Measurements from ENCODE around the gene DHX29. TPM values are rescaled to one million over a fixed set of nuclear protein-coding genes. Genes with fewer than 3 reads are reported as not detected.

The DHX29 gene
- total RNA-seq, 4 donors from 2014 or later = 24.2 to 27.9 (median 25.4) TPM

DNA sequence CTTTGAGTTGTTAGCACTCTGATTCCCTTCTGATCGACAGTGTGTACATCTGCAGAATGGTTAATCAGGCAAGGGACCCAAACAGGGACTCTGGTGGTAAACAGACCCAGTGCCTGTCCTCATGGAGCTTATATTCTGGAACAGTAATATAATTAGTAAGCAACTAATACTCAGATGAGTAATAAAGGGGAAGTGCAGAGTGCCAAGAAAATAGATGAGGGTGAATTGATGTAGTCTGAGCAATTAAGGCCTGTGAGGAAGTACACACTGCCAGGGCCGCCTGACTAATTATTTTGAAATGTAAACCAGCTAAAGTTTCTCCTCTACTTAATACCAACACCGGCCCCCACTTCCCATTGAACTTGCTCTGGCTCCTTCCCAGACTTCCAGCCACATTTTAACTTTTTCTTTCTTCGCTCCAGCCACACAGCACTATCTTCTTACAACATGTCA is 4.2 kb downstream of the DHX29 start:
- DNase-seq (ENCODE audit: low spot score in 2 of 2) = no peak
- intact Hi-C loops (cut with DNase I; ENCODE audit: low total_unique reads) = no loop called here
- no peak overlapping the region for H3K4me3 ChIP-seq (ENCODE audit: low read depth, poor library complexity, severe bottlenecking)
- 43 to 50% methylated on average over 4 of the region's 4 CpGs for WGBS, 2 donors
- TF ChIP-seq POLR2A (IDR thresholded peaks at IDR 0.05) = no peak

DNA sequence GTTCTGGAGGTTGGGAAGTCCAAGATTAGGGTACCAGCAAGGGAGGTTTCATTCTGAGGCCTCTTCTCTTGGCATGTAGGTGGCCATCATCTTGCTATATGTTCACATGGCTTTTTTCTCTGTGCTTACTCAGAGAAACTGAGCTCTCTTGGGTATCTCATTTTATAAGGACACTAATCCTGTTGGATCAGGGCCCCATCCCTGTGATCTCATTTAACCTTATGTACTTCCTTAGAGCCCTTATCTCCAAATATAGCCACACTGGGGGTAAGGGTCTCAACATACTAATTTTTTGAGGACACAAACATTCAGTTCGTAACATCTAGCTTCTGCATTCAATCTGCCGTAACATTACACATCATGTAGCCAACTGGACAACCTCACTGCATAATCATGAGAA is 6.6 kb downstream of the DHX29 start:
- intact Hi-C loops (cut with DNase I; ENCODE audit: low total_unique reads) = no loop called here
- H3K4me3 ChIP-seq (ENCODE audit: low read depth, poor library complexity, severe bottlenecking) = no peak overlapping the region
- TF ChIP-seq, protein P1, sequence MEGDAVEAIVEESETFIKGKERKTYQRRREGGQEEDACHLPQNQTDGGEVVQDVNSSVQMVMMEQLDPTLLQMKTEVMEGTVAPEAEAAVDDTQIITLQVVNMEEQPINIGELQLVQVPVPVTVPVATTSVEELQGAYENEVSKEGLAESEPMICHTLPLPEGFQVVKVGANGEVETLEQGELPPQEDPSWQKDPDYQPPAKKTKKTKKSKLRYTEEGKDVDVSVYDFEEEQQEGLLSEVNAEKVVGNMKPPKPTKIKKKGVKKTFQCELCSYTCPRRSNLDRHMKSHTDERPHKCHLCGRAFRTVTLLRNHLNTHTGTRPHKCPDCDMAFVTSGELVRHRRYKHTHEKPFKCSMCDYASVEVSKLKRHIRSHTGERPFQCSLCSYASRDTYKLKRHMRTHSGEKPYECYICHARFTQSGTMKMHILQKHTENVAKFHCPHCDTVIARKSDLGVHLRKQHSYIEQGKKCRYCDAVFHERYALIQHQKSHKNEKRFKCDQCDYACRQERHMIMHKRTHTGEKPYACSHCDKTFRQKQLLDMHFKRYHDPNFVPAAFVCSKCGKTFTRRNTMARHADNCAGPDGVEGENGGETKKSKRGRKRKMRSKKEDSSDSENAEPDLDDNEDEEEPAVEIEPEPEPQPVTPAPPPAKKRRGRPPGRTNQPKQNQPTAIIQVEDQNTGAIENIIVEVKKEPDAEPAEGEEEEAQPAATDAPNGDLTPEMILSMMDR (IDR thresholded peaks at IDR 0.05) = no peak
- TF ChIP-seq POLR2A (IDR thresholded peaks at IDR 0.05) = no peak
- no peak for DNase-seq (ENCODE audit: low spot score in 2 of 2)
- WGBS, 2 donors = 98 to 100% methylated on average over 2 of the region's 2 CpGs

DNA sequence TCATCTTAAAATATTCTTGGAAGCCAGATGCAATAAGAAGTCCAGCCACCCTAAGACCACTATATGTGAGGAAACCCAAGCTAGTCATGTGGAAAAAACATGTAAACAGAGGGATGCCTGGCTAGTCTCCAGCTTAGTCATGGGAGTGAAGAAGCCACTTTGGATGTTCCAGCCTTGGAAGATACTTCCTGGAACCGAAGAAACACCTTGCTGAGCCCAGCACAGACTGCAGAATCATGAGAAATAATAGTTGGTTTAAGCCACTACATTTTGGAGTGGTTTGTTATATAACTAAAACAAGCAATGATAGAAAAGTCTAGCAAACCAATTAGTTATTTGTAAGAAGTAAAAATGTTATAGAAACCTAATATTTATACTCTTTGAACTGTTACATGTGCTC is 12.6 kb downstream of the DHX29 start:
- TF ChIP-seq, protein P1 (IDR thresholded peaks at IDR 0.05) = no peak
- TF ChIP-seq POLR2A (IDR thresholded peaks at IDR 0.05) = no peak
- no peak for DNase-seq (ENCODE audit: low spot score in 2 of 2)
- no peak overlapping the region for H3K4me3 ChIP-seq (ENCODE audit: low read depth, poor library complexity, severe bottlenecking)
- WGBS, 2 donors = 91 to 100% methylated on average over 1 of the region's 1 CpG
- intact Hi-C loops (cut with DNase I; ENCODE audit: low total_unique reads) = no loop called here

DNA sequence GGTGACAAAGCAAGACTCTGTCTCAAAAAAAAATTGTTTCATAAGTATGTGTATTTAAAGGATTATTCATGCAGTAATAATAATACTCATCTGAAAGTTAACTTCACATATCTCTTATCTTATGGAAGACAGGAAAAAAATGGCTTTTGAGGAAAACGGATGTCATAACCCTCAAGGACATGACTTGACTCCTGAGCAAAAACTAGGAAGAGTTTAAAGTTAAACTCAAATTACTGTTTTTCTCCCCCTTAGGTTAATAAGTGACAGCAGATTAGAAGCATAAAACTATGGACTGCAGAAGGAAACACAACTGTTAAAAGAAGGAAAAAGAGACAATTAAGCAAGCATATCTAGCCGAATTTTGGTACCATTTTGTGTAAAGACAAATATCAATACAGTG is 16.5 kb downstream of the DHX29 start:
- no peak for TF ChIP-seq POLR2A (IDR thresholded peaks at IDR 0.05)
- TF ChIP-seq, protein P1 (IDR thresholded peaks at IDR 0.05) = no peak
- no peak overlapping the region for H3K4me3 ChIP-seq (ENCODE audit: low read depth, poor library complexity, severe bottlenecking)
- WGBS, 2 donors = 91 to 92% methylated on average over 2 of the region's 2 CpGs
- intact Hi-C loops (cut with DNase I; ENCODE audit: low total_unique reads) = no loop called here
- no peak for DNase-seq (ENCODE audit: low spot score in 2 of 2)

DNA sequence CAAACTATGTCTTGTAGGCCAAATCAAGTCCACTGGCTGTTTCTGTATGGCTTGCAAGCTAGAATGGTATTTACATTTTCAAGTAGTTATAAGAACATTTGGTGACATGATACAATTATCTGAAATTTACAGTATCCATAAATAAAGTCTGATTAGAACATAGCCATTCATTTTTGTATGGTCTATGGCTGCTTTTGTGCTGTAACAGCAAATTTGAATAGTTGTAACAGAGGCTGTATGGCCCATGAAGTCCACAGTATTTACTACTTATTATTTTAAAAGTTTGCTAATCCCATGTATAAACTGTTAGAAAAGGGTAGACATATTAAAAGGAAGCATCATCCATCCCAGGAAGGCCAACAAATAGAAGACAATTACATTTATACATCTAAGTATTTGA is 17.7 kb downstream of the DHX29 start:
- intact Hi-C loops (cut with DNase I; ENCODE audit: low total_unique reads) = no loop called here
- TF ChIP-seq, protein P1 (IDR thresholded peaks at IDR 0.05) = no peak
- no peak for TF ChIP-seq POLR2A (IDR thresholded peaks at IDR 0.05)
- DNase-seq (ENCODE audit: low spot score in 2 of 2) = no peak
- no peak overlapping the region for H3K4me3 ChIP-seq (ENCODE audit: low read depth, poor library complexity, severe bottlenecking)

DNA sequence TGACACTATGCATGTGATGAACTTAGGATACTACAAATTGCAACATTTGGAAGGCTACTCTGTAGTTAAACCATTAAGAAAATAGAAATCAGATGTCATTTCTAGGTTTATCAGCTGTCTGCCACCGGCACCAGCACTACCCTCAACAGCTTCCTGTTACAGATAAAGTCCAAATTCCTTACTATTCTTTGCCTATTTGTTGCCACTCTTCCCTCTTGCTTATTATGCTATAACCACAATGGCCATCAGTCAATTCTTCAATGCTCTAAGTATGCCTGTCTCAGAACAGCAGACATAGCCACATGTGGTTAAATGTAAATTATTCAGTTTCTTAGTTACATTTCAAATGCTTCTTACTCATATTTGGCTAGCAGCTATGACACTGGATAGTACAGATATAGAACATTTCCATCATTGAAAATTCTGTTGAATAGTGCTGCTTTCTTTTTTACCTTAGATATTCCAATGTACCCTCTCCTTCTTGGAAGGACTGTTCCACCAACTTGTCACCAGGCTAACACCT is 21.0 kb downstream of the DHX29 start:
- H3K4me3 ChIP-seq (ENCODE audit: low read depth, poor library complexity, severe bottlenecking) = no peak overlapping the region
- TF ChIP-seq, protein P1 (IDR thresholded peaks at IDR 0.05) = no peak
- DNase-seq (ENCODE audit: low spot score in 2 of 2) = no peak

More for the DNA sequence above, 21.0 kb downstream of the DHX29 start:
- intact Hi-C loops (cut with DNase I; ENCODE audit: low total_unique reads) = no loop called here
- 50 to 66% methylated on average over 1 of the region's 1 CpG for WGBS, 2 donors
